Astrocyte (in vitro differentiated cells and primary cell): ENCODE data around the gene TEX54. TPM values are rescaled to one million over a fixed set of nuclear protein-coding genes. Genes with fewer than 3 reads are reported as not detected.

Source experiments
- DNase-seq: peaks from one replicate; pipeline ENCODE4 v3.0.0-alpha.2; 2010; ENCODE audit warnings: low read depth
- FAIRE-seq: peaks from 2 replicates; lab custom pipeline; 2011; peaks lifted over from hg19 to GRCh38; lab: Jason Lieb, UNC
- H2AFZ ChIP-seq: 2 replicates; pipeline ENCODE4 v1.6.0; 2012; ENCODE audit warnings: low read depth, low read length, inconsistent platforms
- H3K27ac ChIP-seq: 2 replicates; pipeline ENCODE4 v1.5.1; 2011; ENCODE audit warnings: low read depth, low read length, inconsistent platforms
- H3K27me3 ChIP-seq: 2 replicates; pipeline ENCODE4 v1.6.0; 2011; ENCODE audit warnings: low read length, inconsistent platforms; ENCODE audit not compliant: insufficient read depth
- H3K36me3 ChIP-seq: 2 replicates; pipeline ENCODE4 v1.5.1; 2011; ENCODE audit warnings: low read length, inconsistent platforms; ENCODE audit not compliant: insufficient read depth
- H3K4me1 ChIP-seq: 2 replicates; pipeline ENCODE4 v1.5.1; 2011; ENCODE audit warnings: low read length, inconsistent platforms; ENCODE audit not compliant: insufficient read depth
- H3K4me2 ChIP-seq: 2 replicates; pipeline ENCODE4 v1.6.0; 2012; ENCODE audit warnings: low read length, inconsistent platforms
- H3K4me3 ChIP-seq: 2 replicates; pipeline ENCODE4 v1.5.1; 2011; ENCODE audit warnings: low read depth, mild to moderate bottlenecking, low read length, inconsistent platforms; ENCODE audit not compliant: insufficient read depth
- H3K79me2 ChIP-seq: 2 replicates; pipeline ENCODE4 v1.6.0; 2012; ENCODE audit warnings: mild to moderate bottlenecking, low read length, inconsistent platforms; ENCODE audit not compliant: insufficient read depth
- H3K9ac ChIP-seq: 2 replicates; pipeline ENCODE4 v1.6.0; 2012; ENCODE audit warnings: mild to moderate bottlenecking, low read length, inconsistent platforms
- H3K9me3 ChIP-seq: 2 replicates; pipeline ENCODE4 v1.5.1; 2012; ENCODE audit warnings: low read depth, mild to moderate bottlenecking, low read length, inconsistent platforms; ENCODE audit not compliant: insufficient read depth
- H4K20me1 ChIP-seq: 2 replicates; pipeline ENCODE4 v1.6.0; 2012; ENCODE audit warnings: low read length, inconsistent platforms; ENCODE audit not compliant: insufficient read depth
- H3K27ac Mint-ChIP-seq: one replicate; pipeline ENCODE4 v1.8.0; 2021; ENCODE audit warnings: mild to moderate bottlenecking, mixed read lengths; ENCODE audit not compliant: unreplicated experiment
- H3K27me3 Mint-ChIP-seq: one replicate; pipeline ENCODE4 v1.8.0; 2021; ENCODE audit warnings: low read depth, mixed read lengths; ENCODE audit not compliant: unreplicated experiment
- H3K36me3 Mint-ChIP-seq: one replicate; pipeline ENCODE4 v1.8.0; 2021; ENCODE audit warnings: low read depth, mixed read lengths; ENCODE audit not compliant: unreplicated experiment
- H3K4me1 Mint-ChIP-seq: one replicate; pipeline ENCODE4 v1.8.0; 2021; ENCODE audit warnings: low read depth, mixed read lengths; ENCODE audit not compliant: unreplicated experiment
- H3K4me3 Mint-ChIP-seq: one replicate; pipeline ENCODE4 v1.8.0; 2021; ENCODE audit warnings: mild to moderate bottlenecking, moderate library complexity, mixed read lengths; ENCODE audit not compliant: unreplicated experiment
- H3K9me3 Mint-ChIP-seq: one replicate; pipeline ENCODE4 v1.8.0; 2021; ENCODE audit warnings: mild to moderate bottlenecking, mixed read lengths; ENCODE audit not compliant: unreplicated experiment
- CTCF ChIP-seq: IDR thresholded peaks from 2 replicates; pipeline ENCODE4 v1.5.1; 2011; ENCODE audit warnings: low read depth, mild to moderate bottlenecking, inconsistent platforms, low read length, moderate library complexity; ENCODE audit not compliant: insufficient read depth
- EZH2 ChIP-seq: IDR thresholded peaks from 2 replicates; pipeline ENCODE4 v1.6.1; 2012; ENCODE audit warnings: mild to moderate bottlenecking, low read length, inconsistent platforms; ENCODE audit not compliant: insufficient read depth
- total RNA-seq: library from RNA; stranded (reverse); gene quantifications from 2 replicates; pipeline ENCODE4 v1.2.1, GENCODE V29; 2021

Gene TEX54
- total RNA-seq, 1 donor from 2014 or later: not detected

- Histone ChIP-seq H3K4me3 (peak within 1 kb of the TSS; percentile 85), H3K79me2 (peaks cover 50% of the 10 kb centered on the region), H3K9me3 (no peaks in the 10 kb centered on the region), H3K4me1 (peaks cover 15% of the 10 kb centered on the region), H2AFZ (peak within 1 kb of the TSS; percentile 72), H3K27ac (peak within 1 kb of the TSS; percentile 90), H3K36me3 (peaks cover 16% of the 10 kb centered on the region), H3K27me3 (no peaks in the 10 kb centered on the region), H3K4me2 (peak within 1 kb of the TSS; percentile 90), H4K20me1 (peaks cover 19% of the 10 kb centered on the region), H3K9ac (peak within 1 kb of the TSS; percentile 90)
- no peak for TF ChIP-seq EZH2
- no peak for TF ChIP-seq CTCF
- H3K36me3 Mint-ChIP-seq: peaks cover 13% of the 10 kb centered on the region
- no peak for FAIRE-seq
- H3K4me3 Mint-ChIP-seq: no peak within 1 kb of the TSS
- no peaks in the 10 kb centered on the region for H3K9me3 Mint-ChIP-seq
- peak; percentile 86 for DNase-seq
- peaks cover 12% of the 10 kb centered on the region for H3K4me1 Mint-ChIP-seq
- no peak within 1 kb of the TSS for H3K27ac Mint-ChIP-seq
- H3K27me3 Mint-ChIP-seq: no peaks in the 10 kb centered on the region
Observed at GRCh38 chr11:62839050-62839945, 6.7 kb upstream of the TEX54 start, which contains the start of gene WDR74. Gene WDR74 (minus strand): TSS chr11:62839590. CDS start chr11:62839570, 20 bp downstream.

GRCh38 chr11:62835336-62835735 is 2.7 kb upstream of the TEX54 start:
- Mint-ChIP-seq H3K4me3 (no peak overlapping the region), H3K27me3 (no peaks in the 10 kb centered on the region), H3K4me1 (peaks cover 10% of the 10 kb centered on the region), H3K36me3 (peaks cover 17% of the 10 kb centered on the region), H3K27ac (peak overlapping the region; percentile 63), H3K9me3 (no peaks in the 10 kb centered on the region)
- Histone ChIP-seq H3K4me3 (no peak overlapping the region), H3K36me3 (peaks cover 20% of the 10 kb centered on the region), H4K20me1 (peaks cover 38% of the 10 kb centered on the region), H3K9ac (no peak overlapping the region), H3K27me3 (no peaks in the 10 kb centered on the region), H3K9me3 (no peaks in the 10 kb centered on the region), H2AFZ (no peak overlapping the region), H3K79me2 (peaks cover 80% of the 10 kb centered on the region), H3K4me2 (no peak overlapping the region), H3K27ac (no peak overlapping the region), H3K4me1 (peaks cover 20% of the 10 kb centered on the region)
- DNase-seq (no peak), FAIRE-seq (no peak)
- no peak for TF ChIP-seq EZH2
- TF ChIP-seq CTCF: no peak
